Activated CD4-positive, alpha-beta T cell treated with anti-CD3 and anti-CD28 coated beads for 48 hours (primary cell): Measurements from ENCODE around the gene STN1.
"Not testable (repeated sequence)": the region's sequence is repeated elsewhere in the genome, so short reads cannot be mapped to it uniquely, and the experiment has no call there.

ENCODE experiments used
- DNase-seq: peaks from one replicate; pipeline ENCODE4 v3.0.0-alpha.2; 2020

Gene STN1

GRCh38 chr10:103858360-103858759, 59.6 kb downstream of the STN1 start:
- no peak for DNase-seq

- no peak for DNase-seq
These were observed 61.2 kb downstream of the STN1 start for GRCh38 chr10:103856797-103857170.

- DNase-seq: no peak
These were observed 61.9 kb downstream of the STN1 start for GRCh38 chr10:103855852-103856796.

- DNase-seq: peak; percentile 23
These were observed 62.6 kb downstream of the STN1 start, which contains the start of gene SH3PXD2A for GRCh38 chr10:103855424-103855823. TSS of gene SH3PXD2A (minus strand) at chr10:103855576. CDS start at chr10:103855266, 310 bp downstream.

GRCh38 chr10:103854686-103855391, 63.1 kb downstream of the STN1 start:
- peak; percentile 25 for DNase-seq

GRCh38 chr10:103854265-103854685, 63.7 kb downstream of the STN1 start:
- DNase-seq: no peak

GRCh38 chr10:103853428-103854264, 64.3 kb downstream of the STN1 start:
- DNase-seq: no peak

- no peak for DNase-seq
These were observed 65.1 kb downstream of the STN1 start for GRCh38 chr10:103852856-103853255.

GRCh38 chr10:103852189-103852711, 65.7 kb downstream of the STN1 start:
- DNase-seq: no peak

GRCh38 chr10:103851261-103851660, 66.7 kb downstream of the STN1 start:
- no peak for DNase-seq

GRCh38 chr10:103850572-103850895, 67.5 kb downstream of the STN1 start:
- DNase-seq: no peak

- DNase-seq: no peak
These were observed 68.0 kb downstream of the STN1 start for GRCh38 chr10:103849880-103850571.

GRCh38 chr10:103849212-103849877, 68.6 kb downstream of the STN1 start:
- no peak for DNase-seq

GRCh38 chr10:103847909-103848468, 70.0 kb downstream of the STN1 start:
- DNase-seq: peak; percentile 49

GRCh38 chr10:103847346-103847745, 70.6 kb downstream of the STN1 start:
- DNase-seq: no peak

GRCh38 chr10:103845972-103846371, 72.0 kb downstream of the STN1 start:
- peak; percentile 43 for DNase-seq

- not testable (repeated sequence) for DNase-seq
These were observed 72.6 kb downstream of the STN1 start for GRCh38 chr10:103845346-103845745.

- no peak for DNase-seq
These were observed 74.0 kb downstream of the STN1 start for GRCh38 chr10:103843854-103844570.

- DNase-seq: no peak
These were observed 74.9 kb downstream of the STN1 start for GRCh38 chr10:103843045-103843444.

GRCh38 chr10:103842605-103843004, 75.4 kb downstream of the STN1 start:
- no peak for DNase-seq

- no peak for DNase-seq
These were observed 76.5 kb downstream of the STN1 start for GRCh38 chr10:103841519-103841918.
